Measurements from ENCODE around the gene STRBP.
A peak's percentile ranks its signal among the peaks of the same experiment; 100 is the strongest.

Gene STRBP

DNA sequence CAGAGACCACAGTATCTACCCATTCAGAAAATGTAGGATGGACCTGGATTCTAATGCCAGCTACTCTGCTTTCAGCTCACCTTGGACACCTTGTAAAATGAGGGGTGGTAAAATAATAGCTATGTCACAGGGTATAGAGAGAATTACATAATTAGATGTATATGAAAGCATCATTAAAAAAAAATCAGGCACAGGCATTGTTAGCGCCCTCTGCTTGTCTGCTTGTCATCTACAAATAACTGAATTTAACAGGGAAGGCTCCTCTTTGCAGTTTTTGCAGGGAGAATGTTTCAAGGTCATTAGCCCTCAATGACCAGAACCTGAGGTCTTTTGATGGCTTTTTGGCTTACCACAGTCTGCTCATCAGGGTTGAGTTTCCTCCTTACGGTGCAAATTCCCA is 176.9 kb downstream of the STRBP start:
- DNase-seq: no peak

- no peak for DNase-seq
Observed at GRCh38 chr9:123090956-123091355, 177.4 kb downstream of the STRBP start.

- DNase-seq: no peak
Observed at GRCh38 chr9:123090198-123090896, 178.0 kb downstream of the STRBP start.

DNA sequence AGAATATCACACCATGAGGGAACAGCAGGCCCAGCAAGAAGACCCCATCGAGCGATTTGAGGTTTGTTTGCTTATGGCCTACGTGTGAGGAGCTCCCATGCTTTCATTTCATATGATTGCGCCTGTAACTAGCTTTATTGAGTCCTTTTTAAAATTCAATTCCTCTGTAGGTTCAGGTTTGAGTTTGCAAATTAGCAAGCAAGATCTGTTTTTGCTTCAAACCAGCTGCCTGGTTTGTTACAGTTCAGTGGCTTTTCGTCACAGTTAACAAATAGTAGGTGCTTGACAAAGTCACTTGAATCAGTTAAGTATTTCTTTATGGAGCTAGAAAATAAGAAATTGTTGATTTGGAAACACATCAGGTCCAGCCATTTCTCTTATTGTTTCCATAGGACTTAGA is 178.6 kb downstream of the STRBP start:
- DNase-seq: no peak

- no peak for DNase-seq
Observed at GRCh38 chr9:123089040-123089439, 179.3 kb downstream of the STRBP start.

- DNase-seq: no peak
Observed at GRCh38 chr9:123087359-123087888, 181.0 kb downstream of the STRBP start.

GRCh38 chr9:123085916-123086315 is 182.5 kb downstream of the STRBP start:
- DNase-seq: no peak

DNA sequence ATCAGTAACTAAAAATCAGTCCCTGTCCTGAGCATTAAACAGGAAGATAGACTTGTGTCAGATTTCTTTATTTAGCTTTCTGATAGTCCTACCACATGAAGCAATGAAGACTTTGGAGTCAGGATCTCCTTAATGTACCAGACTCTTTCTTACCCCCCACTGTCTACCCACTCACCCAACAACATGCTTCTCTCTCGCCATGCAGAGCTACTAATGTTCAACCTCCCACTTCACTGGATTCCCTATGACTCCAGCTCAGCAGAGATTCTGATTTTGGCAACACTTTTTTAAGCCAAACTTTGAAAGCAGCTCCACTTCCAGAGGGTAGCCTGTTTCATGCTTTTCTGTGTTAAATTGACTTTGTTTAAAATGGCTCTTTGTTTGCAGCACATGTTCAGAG is 184.1 kb downstream of the STRBP start:
- DNase-seq: no peak

GRCh38 chr9:123083680-123084079 is 184.7 kb downstream of the STRBP start:
- DNase-seq: no peak

DNA sequence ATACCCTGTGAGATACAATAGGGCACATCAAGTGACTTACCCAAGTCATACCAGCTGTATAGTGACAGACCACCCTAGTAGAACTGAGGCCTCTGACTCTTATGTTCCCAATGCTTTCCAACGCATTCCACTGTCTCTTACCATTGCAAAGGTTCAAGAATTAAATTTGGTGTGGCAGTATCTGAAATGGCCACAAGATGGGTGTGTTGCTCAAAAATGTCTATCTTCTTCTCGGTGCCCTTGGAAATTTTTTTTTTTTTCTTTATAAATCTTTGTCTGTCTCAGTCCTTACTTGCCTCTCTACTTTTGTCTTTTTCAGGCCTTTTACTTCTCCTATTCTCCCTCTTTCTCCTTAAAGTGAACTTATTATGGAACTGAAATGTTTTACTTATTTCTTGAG is 186.6 kb downstream of the STRBP start:
- peak; percentile 30 for DNase-seq

- DNase-seq: no peak
Observed at GRCh38 chr9:123080444-123080843, 187.9 kb downstream of the STRBP start.

DNA sequence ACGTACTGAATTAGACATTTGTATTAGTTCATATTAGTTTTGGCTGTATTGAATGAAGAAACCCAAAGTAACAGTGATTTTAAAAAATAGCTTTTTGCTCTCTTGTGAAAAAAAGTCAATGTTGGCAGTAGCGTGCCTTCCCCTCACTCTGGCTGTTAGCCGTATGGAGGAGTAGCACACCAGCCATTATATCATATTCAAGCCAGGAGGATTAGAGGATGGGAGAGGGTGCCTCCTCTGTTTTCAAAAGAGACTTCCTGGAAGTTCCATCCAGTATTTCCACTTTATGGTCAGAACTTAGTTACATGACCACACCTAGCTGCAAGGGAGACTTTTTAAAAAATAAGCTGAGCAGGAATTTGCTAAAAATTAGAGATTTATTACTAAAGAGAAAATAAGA is 193.8 kb downstream of the STRBP start:
- no peak for DNase-seq

- DNase-seq: no peak
Observed at GRCh38 chr9:123073991-123074422, 194.4 kb downstream of the STRBP start.

DNA sequence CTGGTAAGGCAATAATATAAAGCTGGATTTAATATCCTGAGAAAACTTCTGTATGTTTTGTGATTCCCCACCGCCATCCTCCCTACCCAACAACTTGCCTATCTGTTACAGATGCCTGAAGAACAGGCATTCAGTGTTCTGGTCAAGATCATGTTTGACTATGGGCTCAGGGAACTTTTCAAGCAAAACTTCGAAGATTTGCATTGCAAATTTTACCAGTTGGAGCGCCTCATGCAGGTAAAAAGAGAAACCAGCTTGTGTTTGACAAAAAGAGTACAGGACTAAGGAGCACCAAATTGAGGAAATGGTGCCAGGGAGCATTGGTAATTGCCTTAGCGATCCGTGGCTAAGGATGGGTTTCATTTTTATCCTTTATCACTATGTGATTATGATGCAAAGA is 194.9 kb downstream of the STRBP start:
- no peak for DNase-seq

DNA sequence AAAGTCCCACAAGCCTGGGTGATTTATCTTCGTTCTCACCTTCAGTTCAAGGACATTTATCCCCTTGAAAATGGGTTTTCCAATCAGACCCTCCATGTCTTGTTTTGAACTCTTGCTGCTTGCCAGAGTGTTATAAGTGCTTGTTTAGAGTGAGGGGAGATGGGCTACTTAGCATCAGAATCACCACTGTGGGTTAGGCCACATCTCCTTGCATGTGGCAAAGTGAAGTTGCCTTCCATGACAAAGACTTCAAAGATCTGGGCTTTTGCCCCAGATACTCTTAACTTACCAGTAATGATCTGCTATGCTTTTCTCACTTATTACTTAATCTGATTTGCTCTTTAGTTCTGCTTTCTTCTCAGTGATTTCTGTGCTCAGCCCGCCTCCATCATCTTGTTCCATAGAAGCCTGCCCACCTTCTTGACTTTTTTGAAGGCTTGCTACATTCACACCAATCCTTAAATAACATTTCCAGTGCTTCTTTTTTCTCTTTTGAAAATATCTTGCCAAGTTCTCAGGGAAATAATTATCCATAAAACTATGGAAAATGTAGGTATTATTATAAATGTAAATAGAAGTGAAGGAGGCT is 195.9 kb downstream of the STRBP start:
- DNase-seq: no peak
